Measurements from ENCODE around the gene ZFP62.

DNA sequence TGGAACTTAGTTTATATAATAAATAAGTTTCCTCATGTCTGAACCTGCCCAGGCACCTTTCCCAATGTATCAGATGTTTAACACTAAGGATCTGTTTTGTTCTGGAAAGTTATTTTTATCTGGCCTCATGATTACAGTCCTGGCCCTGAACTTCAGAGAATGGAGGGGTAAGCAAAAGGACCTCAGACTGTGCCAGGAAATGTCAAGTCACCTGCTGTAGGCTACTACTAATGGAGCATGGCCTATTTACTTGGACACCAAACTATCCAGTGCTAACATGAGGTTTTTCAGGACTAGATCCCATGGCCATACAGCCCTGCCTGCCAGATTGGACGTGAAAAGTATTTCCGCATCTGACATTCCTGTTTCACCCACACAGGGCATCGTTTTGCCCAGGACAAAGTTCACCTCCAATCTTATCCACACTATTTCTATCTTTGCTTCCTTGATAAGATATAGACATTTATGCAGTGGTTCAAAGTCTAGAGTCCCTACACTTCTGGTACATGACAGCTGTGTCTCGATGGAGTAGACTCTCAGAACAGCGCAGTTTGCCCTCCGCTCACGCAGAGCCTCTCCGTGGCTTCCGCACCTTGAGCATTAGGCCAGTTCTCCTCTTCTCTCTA, 37.7 kb upstream of the ZFP62 start, which contains the start of gene BTNL8:
- TF ChIP-seq CTCF (IDR thresholded peaks at IDR 0.05) (no peak), POLR2AphosphoS5 (IDR thresholded peaks at IDR 0.05) (no peak), EP300 (IDR thresholded peaks at IDR 0.05) (no peak)
